GM21423 (cell line): ENCODE data around the gene IDI2.
A peak's percentile ranks its signal among the peaks of the same experiment; 100 is the strongest.
"Not testable (repeated sequence)": the region's sequence is repeated elsewhere in the genome, so short reads cannot be mapped to it uniquely, and the experiment has no call there.

Experiments used
- ATAC-seq: cut with Tn5 transposase; IDR thresholded peaks from one replicate; pipeline ENCODE4 v1.9.1; 2021; ENCODE audit warnings: mild to moderate bottlenecking, moderate library complexity; ENCODE audit not compliant: unreplicated experiment

Gene IDI2

GRCh38 chr10:1009947-1010346 is 15.7 kb downstream of the IDI2 start:
- not testable (repeated sequence) for ATAC-seq

GRCh38 chr10:1009071-1009494 is 16.6 kb downstream of the IDI2 start:
- ATAC-seq: no peak

- no peak for ATAC-seq
Measured at GRCh38 chr10:1007583-1007982, 18.1 kb downstream of the IDI2 start.

- ATAC-seq: no peak
Measured at GRCh38 chr10:1006573-1006972, 19.1 kb downstream of the IDI2 start.

- ATAC-seq: no peak
Measured at GRCh38 chr10:1003884-1004670, 21.6 kb downstream of the IDI2 start.

- ATAC-seq: no peak
Measured at GRCh38 chr10:1002425-1003006, 23.1 kb downstream of the IDI2 start.

GRCh38 chr10:997266-998022 is 28.2 kb downstream of the IDI2 start:
- no peak for ATAC-seq

- ATAC-seq: no peak
Measured at GRCh38 chr10:996031-996430, 29.6 kb downstream of the IDI2 start.

- ATAC-seq: no peak
Measured at GRCh38 chr10:995559-995926, 30.1 kb downstream of the IDI2 start.

GRCh38 chr10:994836-995558 is 30.7 kb downstream of the IDI2 start:
- no peak for ATAC-seq

GRCh38 chr10:992871-993270 is 32.8 kb downstream of the IDI2 start:
- no peak for ATAC-seq

GRCh38 chr10:992467-992866 is 33.2 kb downstream of the IDI2 start:
- ATAC-seq: no peak

- no peak for ATAC-seq
Measured at GRCh38 chr10:990808-991207, 34.9 kb downstream of the IDI2 start.

- ATAC-seq: peak; percentile 7
Measured at GRCh38 chr10:988667-989545, 36.8 kb downstream of the IDI2 start.

- peak; percentile 94 for ATAC-seq
Measured at GRCh38 chr10:987870-988666, 37.6 kb downstream of the IDI2 start, which contains the start of gene GTPBP4. GTPBP4 (plus strand) TSS chr10:988434; CDS start chr10:988480, 46 bp downstream.

- peak; percentile 2 for ATAC-seq
Measured at GRCh38 chr10:987620-987869, 38.1 kb downstream of the IDI2 start.

- ATAC-seq: no peak
Measured at GRCh38 chr10:986881-987619, 38.6 kb downstream of the IDI2 start.

GRCh38 chr10:986137-986825 is 39.4 kb downstream of the IDI2 start:
- no peak for ATAC-seq
